Glomerular visceral epithelial cell (primary cell): ENCODE measurements around the gene GOLGA6A.
A peak's percentile ranks its signal among the peaks of the same experiment; 100 is the strongest.

Source experiments
- DNase-seq: peaks from one replicate; pipeline ENCODE4 v3.0.0-alpha.2; 2016; ENCODE audit errors: extremely low spot score

The GOLGA6A gene

GRCh38 chr15:74036271-74037170 is 45.8 kb downstream of the GOLGA6A start:
- DNase-seq, result peak; percentile 61

- no peak for DNase-seq
Observed at GRCh38 chr15:74035121-74036017, 47.0 kb downstream of the GOLGA6A start.

- no peak for DNase-seq
Observed at GRCh38 chr15:74034206-74034755, 48.1 kb downstream of the GOLGA6A start.

- DNase-seq, result no peak
Observed at GRCh38 chr15:74032606-74033561, 49.5 kb downstream of the GOLGA6A start.

- DNase-seq, result no peak
Observed at GRCh38 chr15:74032046-74032445, 50.3 kb downstream of the GOLGA6A start.

- DNase-seq, result no peak
Observed at GRCh38 chr15:74028646-74029045, 53.7 kb downstream of the GOLGA6A start.

- DNase-seq, result no peak
Observed at GRCh38 chr15:74027688-74028087, 54.7 kb downstream of the GOLGA6A start.

GRCh38 chr15:74025436-74025835 is 56.9 kb downstream of the GOLGA6A start:
- no peak for DNase-seq

- DNase-seq, result no peak
Observed at GRCh38 chr15:74024687-74025086, 57.7 kb downstream of the GOLGA6A start.

GRCh38 chr15:74022706-74023470 is 59.5 kb downstream of the GOLGA6A start:
- no peak for DNase-seq
